Stimulated activated CD8-positive, alpha-beta memory T cell treated with anti-CD3 and anti-CD28 coated beads, Interleukin-7, amount 100 ng/mL, for 24 hours (primary cell): ENCODE measurements around the gene CMBL.
"Not testable (repeated sequence)": the region's sequence is repeated elsewhere in the genome, so short reads cannot be mapped to it uniquely, and the experiment has no call there.

ENCODE experiments used
- DNase-seq: peaks from one replicate; pipeline ENCODE4 v3.0.0-alpha.2; 2020; ENCODE audit warnings: low read depth

Gene CMBL

DNA sequence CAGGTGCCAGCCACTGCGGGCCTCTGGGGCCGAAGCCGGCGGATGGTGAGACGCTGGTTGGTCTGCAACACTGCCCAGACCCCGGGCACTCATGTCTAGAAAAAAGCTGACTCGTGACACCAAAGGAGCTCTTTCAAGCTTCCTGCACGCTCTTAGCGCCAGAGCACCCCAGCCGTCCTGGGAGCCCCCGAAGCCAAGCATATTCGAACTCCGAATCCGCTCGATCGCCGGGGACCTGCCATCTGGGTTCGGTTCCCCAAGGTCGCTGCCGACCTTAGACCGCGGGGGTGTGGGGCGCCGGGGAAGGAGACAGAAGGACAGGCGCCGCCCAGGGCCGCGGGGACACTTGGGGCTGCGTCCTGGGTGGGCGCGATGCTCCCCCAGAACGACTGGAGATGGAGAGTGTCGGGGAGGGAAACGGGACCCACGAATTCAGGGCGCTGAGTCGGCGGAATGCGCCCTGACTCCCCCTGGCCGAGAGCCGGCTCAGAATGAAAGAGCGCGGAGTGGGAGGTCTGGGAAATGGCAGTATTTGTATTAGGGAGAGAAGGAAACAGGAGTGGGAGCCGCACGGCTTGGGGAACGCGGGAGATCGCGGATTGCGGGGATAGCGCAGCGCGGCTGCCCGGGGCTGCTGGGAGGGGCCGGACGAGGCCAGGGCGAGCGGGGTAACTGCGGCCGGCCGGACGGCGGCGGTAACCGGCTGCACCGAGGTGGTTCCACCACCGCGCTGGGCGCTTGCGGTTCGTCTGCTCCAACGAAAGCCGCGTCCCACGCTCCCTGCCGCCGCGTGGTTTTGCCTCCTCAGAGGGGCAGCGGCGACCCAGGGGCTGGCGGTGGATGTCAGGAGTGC is 25.7 kb upstream of the CMBL start:
- no peak for DNase-seq

DNA sequence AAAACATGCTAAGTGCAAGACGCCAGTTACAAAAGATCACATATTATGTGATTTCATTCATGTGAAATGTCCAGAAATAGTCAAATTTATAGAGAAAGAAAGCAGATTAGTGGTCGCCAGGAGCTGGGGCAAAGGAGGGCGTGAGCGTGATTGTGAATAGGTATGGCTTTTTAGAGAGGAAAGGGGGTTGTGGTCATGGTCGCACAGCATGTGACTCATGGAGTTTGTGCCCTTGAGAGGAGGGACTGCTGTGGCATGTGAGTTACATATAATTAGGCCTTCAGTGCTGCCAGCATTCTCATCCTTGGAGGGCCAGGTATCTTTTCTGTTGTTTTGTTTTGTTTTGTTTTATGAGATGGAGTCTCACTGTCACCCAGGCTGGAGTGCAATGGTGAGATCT is 24.6 kb upstream of the CMBL start:
- DNase-seq = no peak

DNA sequence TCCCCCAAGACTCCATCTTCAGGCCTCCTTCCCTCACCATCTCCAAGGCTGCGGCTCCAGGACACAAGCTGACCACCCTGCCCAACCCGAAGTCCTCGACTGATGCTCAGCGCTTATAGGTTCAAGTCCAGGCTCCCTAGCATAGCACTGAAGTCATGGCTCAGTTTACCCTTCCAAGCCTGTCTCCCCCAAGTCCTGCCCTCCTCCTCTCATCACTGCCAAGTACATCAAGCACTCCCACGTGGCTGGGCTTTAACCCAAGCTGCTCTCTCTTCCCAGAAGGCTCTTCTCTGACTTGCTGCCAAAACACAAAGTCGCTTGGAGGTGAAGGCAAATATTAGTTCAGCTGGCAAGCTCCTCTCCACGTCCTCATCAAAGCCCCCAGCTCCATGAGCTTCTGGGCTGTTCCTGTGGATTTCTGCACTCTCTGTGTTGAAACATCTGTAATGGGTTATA is 23.7 kb upstream of the CMBL start:
- no peak for DNase-seq

DNA sequence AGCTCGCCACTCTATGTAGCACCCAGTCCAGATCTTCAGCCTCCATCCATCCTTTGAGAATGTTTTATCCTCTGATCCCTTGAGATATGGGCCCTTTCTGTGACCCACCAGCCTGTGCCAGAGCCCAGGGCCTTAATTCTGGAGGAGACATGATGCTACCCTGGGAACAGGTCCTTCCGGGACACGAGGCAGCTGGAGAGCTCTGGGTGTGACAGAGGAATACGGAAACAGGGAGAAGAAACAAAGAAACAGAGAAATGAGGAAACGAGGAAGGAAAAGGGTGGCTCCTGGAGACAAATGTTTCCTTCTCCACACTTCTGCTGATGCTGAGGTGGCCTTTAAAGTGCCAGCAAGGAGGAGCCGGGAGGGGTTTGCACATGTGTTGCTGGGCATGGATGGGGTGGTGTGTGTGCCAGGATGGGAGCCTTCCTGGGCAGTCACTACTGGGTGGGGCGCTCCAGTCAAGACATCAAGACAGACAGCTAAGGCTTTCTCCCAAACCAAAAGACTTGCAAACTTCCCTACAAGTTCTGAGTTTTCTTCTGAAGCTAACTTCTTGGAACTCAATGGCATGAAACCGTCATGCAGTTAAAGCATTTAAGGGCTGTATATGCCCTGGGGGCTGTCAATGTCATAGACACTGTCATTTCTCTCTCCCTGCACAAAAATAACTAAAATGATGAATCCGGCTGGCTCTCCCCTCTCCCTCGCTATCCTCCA is 23.0 kb upstream of the CMBL start:
- no peak for DNase-seq

DNA sequence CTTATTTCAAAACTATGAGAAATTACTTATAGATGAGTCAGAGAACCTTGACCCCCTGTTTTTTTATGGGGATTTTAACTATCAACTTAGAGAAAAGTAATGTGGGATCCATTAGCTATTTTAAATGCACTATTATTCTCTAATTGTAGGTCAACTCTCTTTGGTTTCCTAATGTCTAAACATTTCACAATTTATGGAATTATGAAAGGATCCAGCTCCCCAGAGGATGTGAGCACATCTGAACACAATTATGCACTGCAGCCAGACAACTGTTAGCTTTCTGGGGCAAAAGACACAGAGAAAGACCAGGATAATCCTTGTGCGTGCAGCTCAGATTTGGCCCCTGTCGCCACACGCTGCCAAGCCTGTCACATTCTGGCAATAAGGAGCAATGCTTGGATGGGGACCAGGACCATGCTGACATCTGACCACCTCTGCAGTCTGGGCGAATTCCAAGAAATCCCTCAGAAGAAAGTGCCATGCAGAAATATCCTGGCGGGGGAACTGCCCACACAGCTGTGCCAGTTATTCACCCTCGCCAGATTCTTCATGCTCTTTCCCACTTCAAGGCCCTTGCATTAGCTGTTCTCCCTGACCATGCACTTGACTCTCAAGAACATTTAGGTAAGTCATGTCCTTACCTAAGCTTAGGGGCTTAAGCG is 22.2 kb upstream of the CMBL start:
- no peak for DNase-seq

DNA sequence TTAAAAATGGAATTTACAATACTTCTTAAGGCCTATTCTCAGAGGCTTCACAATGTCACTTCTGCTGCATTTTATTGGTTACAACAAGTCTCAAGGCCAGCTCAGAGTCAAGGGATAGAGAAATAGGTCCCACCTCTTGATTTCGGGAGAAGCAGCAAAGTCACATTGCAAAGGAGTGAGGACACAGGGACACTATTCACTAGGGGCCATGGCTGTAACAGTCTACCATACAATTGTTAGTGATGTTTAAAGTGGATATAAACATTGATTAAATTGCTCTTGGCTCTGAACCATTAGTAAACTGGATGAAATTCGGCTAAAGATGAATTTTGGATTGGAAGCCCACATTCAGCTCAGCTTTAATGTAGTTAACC is 21.7 kb upstream of the CMBL start:
- no peak for DNase-seq

DNA sequence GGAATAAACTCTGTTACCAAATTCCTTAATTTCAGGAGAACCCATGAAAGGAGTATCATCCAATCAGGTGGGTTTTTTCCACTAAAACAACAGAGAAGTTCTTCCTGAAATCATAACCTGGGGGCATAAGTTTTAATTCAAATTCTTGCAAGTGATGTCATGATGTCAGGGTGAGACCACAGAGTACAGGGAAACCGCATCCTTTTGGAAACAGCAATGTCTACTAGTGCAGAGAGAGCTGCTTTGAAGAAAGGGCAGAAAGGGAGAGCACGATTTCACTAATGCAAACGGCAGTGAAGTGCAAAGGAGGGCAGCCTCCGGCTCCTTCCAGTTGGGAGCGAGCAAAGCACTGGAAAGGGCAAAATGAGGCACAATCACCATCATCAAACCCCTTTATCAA is 20.6 kb upstream of the CMBL start:
- DNase-seq = no peak

DNA sequence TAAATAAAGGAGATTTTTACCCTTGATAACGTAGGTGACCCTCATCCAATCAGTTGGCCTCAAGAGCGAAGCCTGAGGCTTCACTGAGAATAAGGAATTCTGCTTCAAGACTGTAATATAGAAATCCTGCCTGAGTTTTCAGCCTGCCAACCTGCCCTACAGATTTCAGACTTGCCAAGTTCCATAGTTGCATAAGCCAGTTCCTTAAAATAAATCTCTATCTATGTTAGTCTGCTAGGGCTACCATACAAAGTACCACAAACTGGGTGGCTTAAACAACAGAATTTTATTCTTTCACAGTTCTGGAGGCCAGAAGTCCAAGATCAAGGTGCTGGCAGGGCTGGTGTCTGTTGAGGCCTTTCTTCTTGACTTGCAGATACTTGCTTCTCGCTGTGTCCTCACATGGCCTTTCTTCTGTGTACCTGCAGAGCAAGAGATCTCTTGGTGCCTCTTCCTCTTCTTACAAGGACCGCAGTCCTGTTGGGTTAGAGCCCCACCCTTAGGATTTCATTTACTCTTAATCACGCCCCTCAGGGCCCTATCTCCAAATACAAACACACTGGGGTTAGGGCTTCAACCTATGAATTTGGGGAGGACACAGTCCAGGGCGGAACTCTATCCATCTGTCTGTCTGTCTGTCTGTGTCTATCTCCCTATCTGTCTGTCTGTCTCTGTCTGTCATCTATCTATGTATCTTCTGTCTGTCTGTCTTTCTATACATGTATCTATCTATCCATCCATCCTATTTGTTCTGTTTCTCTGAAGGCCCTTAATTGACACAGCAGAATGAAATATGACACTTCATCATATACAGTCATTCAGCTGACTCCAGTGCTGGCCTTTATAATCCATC is 17.0 kb upstream of the CMBL start:
- no peak for DNase-seq

DNA sequence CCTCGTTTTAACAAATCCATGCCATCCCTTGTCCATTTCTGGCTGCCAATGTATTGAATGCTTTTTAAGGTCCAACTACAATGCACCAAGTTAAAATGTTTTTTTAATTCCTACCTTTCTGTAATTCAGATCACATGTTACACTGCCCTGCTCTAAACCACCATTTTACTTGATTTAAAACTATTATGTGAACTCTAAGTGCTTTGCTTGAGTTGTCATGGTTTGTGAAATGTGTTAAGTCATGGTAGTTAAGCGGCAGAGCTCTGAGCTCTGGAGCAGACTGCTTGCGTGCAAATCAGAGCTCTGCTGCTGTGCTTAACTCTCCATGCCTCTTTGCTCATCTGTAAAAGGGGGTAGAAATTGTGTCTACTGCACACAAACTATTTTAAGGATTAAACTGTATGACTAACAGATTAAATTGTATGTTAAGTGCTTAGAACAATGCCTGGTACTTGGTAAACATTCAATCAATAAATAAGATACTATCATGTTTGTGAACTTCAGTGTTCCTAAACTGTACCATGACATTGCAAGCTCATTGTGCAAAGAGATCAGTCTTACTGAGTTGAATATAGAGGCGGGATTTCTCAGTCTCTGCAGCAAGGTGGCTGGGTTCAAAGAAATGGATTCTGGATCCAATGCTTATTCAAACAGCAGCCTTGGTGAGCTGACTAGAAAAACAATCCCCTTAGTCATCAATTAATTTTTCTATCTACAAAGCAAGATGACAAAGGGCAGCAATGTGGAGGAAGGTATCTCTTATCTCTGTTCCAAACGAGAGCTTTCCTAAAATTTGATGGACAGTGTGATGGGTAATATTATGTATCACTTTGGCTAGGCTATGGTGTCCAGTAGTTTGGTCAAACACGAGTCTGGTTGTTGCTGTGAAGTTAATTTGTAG is 16.1 kb upstream of the CMBL start:
- DNase-seq = no peak

DNA sequence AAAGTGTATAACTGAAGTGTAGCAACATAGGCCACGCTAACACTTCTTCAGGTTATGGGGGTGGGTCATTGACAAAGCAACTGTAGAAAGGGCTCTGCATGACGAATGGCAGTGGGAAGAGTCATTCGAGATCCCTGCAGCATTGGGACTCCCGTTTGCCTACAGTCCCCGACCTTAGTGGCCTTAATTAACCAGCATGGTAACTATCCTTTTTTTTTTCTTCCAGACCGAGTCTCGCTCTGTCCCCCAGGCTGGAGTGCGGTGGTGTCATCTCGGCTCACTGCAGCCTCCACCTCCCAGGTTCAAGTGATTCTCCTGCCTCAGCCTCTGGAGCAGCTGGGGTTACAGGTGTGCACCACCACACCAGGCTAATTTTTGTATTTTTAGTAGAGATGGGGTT is 14.2 kb upstream of the CMBL start:
- no peak for DNase-seq

DNA sequence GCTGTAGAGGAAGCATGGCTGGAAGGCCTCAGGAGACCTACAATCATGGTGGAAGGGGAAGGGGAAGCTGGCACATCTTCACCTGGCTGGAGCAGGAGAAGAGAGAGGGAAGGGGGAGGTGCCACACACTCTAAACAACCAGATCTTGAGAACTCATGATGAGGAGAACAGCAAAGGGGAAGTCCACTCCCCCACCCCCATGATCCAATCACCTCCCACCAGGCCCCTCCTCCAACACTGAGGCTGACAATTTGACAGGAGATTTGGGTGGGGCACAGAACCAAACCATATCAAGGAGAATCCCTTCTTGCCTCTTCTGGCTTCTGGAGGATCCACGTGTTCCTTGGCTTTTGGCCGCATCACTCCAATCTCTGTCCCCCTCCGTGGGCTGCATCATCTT is 13.1 kb upstream of the CMBL start:
- no peak for DNase-seq

DNA sequence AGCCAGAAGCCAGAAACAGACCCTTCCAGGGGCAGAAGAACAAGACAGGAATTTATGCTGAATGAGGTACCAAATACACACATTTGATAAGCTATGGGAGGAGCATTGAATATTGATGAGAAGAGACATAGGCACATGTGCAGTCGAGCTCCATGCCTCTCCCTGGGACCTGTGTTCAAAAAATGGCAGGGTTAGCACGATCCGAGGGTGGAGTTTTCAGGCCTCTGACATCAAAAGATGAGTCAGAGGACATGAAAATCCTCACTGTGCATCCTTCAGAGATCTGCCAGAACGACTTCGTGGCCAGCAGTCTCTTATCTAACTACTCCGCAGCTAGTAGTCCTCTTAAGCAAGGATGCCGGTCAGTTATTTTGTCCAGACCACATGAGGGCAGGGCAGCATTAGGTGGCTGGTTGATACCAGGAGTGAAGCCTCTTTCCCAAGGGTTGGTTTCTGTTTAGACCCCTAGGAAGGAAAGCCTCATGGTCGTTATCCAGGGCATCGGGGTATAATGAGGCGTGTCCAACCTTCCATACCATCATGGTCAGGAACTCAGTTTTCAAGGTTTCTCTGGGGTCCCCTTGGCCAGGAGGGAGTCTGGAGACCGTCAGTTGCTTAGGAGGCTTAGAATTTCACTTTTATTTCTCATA is 11.6 kb upstream of the CMBL start:
- no peak for DNase-seq

DNA sequence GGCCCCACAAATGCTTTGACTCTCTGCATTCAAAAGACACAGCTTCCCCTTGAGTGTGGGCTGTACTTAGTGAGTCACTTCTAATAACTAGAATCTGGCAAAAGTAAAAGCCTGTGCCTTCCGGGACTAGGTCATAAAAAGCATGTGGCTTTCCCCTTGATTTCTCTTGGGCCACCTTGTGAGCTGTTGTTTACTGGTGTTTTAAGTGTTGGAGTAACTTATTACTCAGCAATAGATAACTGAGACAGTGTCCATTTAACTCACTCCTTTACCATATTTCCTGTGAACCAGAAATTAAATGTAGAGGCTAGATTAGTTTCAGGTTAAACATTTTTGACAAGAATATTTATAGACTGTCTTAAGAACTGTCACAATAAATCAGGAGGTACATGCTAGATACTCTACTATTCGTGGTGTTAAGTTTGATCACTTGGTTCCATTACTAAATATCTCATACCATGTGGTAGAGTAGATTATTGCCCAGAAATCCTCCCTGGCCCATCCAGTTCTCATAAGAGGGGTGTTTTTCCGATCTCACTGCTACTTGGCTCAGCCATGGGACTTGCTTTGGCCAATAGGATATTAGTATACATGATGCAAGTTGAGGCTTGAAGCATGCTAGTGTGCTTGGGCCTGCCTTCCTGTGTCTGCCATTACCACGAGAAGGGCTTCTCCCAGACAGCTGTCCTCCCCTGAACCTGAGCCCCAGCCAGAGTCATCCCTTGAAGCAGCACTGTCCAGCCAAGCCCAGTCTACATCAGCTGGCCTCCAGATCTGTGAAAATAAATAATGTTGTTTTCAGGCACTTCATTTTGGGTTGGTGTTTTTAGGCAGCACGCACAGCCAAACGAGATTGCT is 10.4 kb upstream of the CMBL start:
- no peak for DNase-seq

DNA sequence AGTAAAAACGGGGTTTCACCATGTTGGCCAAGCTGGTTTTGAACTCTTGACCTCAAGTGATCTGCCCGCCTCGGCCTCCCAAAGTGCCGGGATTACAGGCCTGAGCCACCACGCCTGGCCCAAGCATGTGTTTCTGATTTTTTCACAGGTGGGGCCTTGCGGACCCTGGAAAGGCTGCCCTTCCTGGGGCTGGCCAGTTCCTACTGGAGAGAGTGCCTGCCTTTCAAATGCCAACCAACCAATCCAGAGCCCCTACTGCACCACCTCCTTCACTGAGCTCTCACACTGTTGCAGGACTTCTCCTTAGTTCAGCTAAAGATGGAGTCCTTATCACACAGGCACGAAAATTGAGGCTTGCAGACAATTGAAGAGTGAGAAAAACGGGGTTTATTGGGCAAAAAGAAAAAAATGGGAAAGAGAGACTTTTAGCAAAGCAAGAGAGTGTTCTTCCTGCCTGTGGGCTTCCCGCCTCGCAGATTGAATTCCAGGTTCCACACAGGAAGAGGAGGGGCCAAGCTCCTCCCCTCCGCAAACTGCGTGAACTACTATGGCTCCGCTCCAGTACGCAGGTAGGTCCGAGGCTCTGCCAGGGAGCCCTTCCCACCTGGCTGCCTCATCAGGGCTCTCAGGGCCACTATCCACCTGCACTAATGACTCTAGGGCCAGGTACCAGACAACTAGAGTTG is 8.3 kb upstream of the CMBL start:
- DNase-seq = no peak

DNA sequence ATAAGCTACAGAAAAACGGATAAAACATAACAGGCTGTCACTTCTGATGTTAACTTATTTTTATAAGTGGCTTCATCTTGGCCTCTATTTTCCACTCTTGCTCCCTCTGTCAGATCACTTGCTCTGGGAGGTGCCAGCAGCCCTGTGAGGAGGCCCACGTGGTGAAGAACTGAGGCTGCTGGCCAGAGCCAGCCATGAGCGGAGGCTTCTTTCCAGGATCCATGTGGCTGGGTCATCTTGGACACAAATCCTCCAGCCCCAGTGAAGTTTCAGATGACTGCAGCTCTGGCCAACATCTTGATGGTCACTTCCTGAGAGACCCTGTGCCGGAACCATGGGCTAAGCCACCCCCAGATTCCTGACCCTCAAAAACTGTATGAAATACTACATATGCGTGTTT is 7.5 kb upstream of the CMBL start:
- no peak for DNase-seq

DNA sequence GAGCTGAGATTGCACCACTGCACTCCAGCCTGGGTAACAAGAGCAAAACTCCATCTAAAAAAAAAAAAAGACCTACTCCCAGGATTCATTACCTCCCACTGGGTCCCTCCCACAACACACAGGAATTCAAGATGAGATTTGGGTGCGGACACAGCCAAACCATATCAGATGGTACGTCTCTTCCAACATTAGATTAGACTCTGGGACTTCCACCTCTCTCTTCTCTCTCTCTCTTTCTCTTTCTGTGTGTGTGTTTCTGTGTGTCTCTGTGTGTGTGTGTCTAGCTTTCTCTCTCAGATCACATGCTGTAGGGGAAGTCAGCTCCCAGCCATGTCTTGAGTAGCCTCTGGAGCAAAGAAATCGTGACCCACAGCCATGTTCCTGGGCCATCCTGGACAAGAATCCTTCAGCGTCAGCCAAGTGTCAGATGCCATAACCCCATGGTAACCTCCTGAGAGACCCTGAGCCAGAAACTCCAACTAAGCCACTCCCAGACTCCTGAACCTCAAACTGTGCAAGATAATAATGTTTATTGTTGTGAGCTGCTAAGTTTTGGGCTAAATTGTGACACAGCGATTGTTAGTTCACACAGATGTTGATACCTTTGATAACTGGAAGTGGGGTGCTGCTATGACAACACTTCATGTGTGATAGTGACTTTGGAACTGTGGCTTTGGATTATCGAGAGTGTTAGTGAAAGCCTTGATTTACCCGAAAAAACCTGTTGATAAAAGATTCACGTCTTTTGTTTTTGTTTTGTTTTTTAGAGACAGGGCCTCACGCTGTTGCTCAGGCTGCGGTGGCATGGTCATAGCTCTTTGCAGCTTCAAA is 4.1 kb upstream of the CMBL start:
- DNase-seq = no peak

DNA sequence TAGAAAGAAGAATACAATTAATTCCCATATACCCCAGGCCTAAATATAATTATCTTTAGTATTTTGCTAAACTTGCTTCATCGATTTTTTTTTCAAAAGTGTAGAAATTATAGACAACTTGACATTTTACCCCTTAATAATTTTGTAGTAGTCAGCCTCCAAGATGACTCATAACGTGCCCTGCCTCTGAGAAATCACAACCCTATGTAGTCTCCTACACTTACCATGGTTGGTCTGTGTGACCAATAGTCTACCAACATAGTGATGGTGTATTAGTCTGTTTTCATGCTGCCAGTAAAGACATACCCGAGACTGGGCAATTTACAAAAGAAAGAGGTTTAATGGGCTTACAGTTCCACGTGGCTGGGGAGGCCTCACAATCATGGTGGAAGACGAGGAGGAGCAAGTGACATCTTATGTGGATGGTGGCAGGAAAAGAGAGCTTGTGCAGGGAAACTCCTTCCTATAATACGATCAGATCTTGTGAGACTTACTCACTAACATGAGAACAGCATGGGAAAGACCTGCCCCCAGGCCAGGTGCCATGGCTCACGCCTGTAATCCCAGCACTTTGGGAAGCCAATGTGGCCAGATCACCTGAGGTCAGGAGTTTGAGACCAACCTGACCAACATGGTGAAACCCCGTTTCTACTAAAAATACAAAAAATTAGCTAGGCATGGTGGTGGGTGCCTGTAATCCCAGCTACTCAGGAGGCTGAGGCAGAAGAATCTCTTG is 3.3 kb upstream of the CMBL start:
- not testable (repeated sequence) for DNase-seq
